ENCODE data around the gene MXRA8.

The MXRA8 gene

DNA sequence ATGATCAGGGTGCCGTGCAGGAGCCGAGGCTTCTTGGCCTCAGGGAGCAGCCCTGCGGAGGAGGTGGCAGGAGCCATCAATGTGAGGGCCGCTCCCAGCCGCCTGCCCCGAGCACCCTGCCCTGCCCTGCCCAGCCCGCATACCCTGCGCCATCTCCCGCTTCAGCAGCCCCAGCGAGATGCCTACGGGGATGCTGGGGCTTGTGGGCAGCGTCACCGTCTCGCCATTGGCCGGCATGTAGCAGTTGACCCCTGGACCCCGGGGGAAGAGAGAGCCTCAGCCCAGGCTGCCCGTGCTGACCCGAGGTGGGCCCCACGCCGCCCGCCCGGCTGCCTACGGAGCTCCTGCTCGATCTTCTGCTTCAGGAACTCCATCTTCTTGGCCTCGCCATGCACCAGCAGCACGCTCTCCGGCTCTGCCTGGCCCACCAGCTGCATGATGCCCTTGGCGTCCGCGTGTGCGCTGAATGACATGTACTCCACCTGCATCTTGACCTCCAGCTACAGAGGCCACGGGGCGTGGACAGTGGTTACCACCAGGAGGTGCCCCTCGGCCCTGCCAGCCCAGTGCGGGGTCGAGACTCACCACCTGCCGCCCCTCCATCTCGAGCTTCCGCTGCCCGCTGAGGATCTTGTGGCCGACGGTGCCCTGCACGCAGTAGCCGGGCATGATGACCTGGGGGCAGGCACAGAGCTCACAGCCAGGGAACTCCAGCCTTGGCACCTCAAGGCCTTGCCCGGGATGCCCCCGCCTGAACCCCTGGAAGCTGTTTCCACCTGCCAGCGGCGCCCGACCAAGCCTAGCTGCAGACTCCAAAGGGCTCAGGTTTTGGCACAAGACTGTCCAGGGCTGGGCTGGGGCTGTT, 45.7 kb downstream of the MXRA8 start:
- Histone ChIP-seq H3K27me3 (ENCODE audit: insufficient read depth, low read depth) (no peaks in the 10 kb centered on the region), H3K27ac (no peak overlapping the region), H3K79me2 (ENCODE audit: insufficient read depth, low read depth) (peaks cover 12% of the 10 kb centered on the region; the same call in 1 of the 2 replicates), H3K4me1 (ENCODE audit: low read depth, poor library complexity, severe bottlenecking) (no peaks in the 10 kb centered on the region), H4K20me1 (ENCODE audit: insufficient read depth) (no peaks in the 10 kb centered on the region), H3K36me3 (ENCODE audit: insufficient read depth) (no peaks in the 10 kb centered on the region; the same call in 1 of the 2 replicates), H3K4me3 (IDR thresholded peaks at IDR 0.05; ENCODE audit: insufficient read depth, low read depth, low read length) (no peak overlapping the region), H2AFZ (ENCODE audit: low read depth) (no peak overlapping the region), H3K4me2 (no peak overlapping the region), H3K9ac (no peak overlapping the region)
- TF ChIP-seq, protein P1, sequence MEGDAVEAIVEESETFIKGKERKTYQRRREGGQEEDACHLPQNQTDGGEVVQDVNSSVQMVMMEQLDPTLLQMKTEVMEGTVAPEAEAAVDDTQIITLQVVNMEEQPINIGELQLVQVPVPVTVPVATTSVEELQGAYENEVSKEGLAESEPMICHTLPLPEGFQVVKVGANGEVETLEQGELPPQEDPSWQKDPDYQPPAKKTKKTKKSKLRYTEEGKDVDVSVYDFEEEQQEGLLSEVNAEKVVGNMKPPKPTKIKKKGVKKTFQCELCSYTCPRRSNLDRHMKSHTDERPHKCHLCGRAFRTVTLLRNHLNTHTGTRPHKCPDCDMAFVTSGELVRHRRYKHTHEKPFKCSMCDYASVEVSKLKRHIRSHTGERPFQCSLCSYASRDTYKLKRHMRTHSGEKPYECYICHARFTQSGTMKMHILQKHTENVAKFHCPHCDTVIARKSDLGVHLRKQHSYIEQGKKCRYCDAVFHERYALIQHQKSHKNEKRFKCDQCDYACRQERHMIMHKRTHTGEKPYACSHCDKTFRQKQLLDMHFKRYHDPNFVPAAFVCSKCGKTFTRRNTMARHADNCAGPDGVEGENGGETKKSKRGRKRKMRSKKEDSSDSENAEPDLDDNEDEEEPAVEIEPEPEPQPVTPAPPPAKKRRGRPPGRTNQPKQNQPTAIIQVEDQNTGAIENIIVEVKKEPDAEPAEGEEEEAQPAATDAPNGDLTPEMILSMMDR (conservative IDR thresholded peaks at IDR 0.05; ENCODE audit: low read depth, low read length) = no peak

DNA sequence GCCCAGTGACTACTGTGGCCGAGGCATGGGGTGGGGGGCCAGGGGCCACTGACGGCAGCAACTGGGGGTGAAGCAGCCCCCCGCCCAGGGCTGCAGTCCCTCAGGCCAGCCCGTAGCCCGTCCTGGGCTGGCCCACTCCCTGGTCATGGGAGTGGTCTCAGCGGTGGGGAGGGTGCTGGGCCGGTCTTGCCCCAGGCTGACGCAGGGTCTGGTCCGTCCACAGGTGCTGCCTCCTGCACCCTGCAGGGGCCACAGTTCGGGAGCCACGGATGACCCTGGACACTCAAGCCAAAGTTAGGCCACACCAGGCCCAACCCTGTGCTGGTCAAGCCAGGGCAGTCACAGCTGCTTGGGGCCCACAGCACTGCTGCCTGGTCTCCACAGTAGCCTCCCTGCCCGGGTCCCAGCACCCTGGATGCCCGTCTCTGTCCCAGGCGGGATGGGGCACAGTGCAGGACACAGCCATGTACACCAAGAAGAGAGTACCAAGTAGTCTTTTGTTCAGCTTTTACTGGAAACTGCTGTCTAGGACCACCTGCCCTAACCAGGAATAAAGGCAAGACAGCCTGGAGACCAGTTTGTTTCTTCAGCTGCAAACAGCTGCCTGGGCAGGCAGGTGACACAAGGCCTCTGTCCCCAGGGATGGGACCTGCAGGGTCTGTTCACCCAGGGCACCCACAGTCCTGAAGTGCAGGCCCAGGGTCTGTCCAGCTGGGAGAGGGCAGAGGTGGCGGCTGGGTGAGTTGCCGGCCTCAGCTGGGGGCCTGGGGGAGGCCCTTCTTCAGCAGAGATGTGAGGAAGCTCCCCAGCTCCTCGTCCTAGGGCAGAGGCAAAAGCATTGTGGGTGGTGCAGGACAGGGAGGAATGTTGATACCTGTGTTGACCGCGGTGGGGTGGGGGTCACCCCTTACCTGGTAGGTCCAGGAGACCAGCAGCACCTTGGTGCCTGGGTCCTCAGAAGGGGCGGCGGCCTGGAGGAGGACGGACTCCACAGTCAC, 46.9 kb downstream of the MXRA8 start:
- no peak overlapping the region for H2AFZ ChIP-seq (ENCODE audit: low read depth)
- H3K27ac ChIP-seq = no peak overlapping the region
- no peaks in the 10 kb centered on the region for H4K20me1 ChIP-seq (ENCODE audit: insufficient read depth)
- no peaks in the 10 kb centered on the region for H3K27me3 ChIP-seq (ENCODE audit: insufficient read depth, low read depth)
- peaks cover 22% of the 10 kb centered on the region for H3K79me2 ChIP-seq (ENCODE audit: insufficient read depth, low read depth)
- no peaks in the 10 kb centered on the region for H3K36me3 ChIP-seq (ENCODE audit: insufficient read depth)
- no peaks in the 10 kb centered on the region for H3K4me1 ChIP-seq (ENCODE audit: low read depth, poor library complexity, severe bottlenecking)
- TF ChIP-seq, protein P1 (conservative IDR thresholded peaks at IDR 0.05; ENCODE audit: low read depth, low read length) = no peak
- H3K4me3 ChIP-seq (IDR thresholded peaks at IDR 0.05; ENCODE audit: insufficient read depth, low read depth, low read length) = no peak overlapping the region
- no peak overlapping the region for H3K4me2 ChIP-seq
- no peak overlapping the region for H3K9ac ChIP-seq

DNA sequence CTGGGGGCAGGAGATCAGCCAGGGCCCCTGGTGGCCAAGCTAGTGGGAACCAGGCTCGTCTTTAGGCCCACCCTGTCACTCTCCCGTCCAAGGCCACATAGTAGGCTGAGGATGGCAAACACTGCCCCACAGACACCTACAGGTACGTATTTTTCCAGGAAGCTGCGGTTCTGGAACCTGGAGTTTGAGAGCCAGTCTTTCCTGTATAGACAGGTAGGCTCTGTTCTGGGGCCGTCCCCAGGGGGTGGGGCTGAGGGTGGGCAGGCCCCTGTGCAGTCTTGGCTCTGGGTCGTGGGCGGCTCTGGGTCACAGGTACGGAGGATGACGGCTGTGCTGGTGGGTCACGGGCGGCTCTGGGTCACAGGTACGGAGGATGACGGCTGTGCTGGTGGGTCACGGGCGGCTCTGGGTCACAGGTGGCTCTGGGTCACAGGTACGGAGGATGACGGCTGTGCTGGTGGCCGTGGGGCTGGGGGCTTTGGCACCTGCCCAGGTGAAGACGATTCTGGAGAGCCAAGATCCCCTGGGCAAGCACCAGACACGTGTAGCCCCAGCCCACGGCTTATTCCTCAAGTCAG, 47.8 kb downstream of the MXRA8 start:
- Histone ChIP-seq H4K20me1 (ENCODE audit: insufficient read depth) (no peaks in the 10 kb centered on the region), H3K9ac (no peak overlapping the region), H3K4me2 (no peak overlapping the region), H3K79me2 (ENCODE audit: insufficient read depth, low read depth) (peaks cover 28% of the 10 kb centered on the region), H3K4me1 (ENCODE audit: low read depth, poor library complexity, severe bottlenecking) (peaks cover 5% of the 10 kb centered on the region), H3K27ac (no peak overlapping the region), H3K27me3 (ENCODE audit: insufficient read depth, low read depth) (no peaks in the 10 kb centered on the region), H3K4me3 (IDR thresholded peaks at IDR 0.05; ENCODE audit: insufficient read depth, low read depth, low read length) (no peak overlapping the region), H3K36me3 (ENCODE audit: insufficient read depth) (no peaks in the 10 kb centered on the region), H2AFZ (ENCODE audit: low read depth) (no peak overlapping the region)
- TF ChIP-seq, protein P1 (conservative IDR thresholded peaks at IDR 0.05; ENCODE audit: low read depth, low read length) = no peak

DNA sequence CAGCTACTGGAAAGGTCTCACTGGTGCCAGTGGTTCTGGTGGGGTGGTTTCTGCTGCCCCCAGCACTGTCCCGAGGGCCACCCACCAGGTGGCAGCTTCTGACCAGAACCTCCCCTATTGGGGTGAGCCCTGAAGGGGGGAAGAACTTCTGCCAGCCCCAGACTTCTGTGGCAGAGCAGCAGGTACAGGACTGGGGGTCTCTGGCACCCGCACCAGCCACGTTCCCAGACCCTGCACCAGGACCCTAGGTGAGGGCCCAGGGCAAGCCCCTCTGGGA, 48.3 kb downstream of the MXRA8 start:
- peak overlapping the region; percentile 80; the same call in 1 of the 2 replicates for H3K4me2 ChIP-seq
- no peaks in the 10 kb centered on the region for H3K36me3 ChIP-seq (ENCODE audit: insufficient read depth)
- peaks cover 28% of the 10 kb centered on the region for H3K79me2 ChIP-seq (ENCODE audit: insufficient read depth, low read depth)
- no peak overlapping the region for H3K9ac ChIP-seq
- no peak overlapping the region for H3K4me3 ChIP-seq (IDR thresholded peaks at IDR 0.05; ENCODE audit: insufficient read depth, low read depth, low read length)
- TF ChIP-seq, protein P1 (conservative IDR thresholded peaks at IDR 0.05; ENCODE audit: low read depth, low read length) = no peak
- H2AFZ ChIP-seq (ENCODE audit: low read depth) = no peak overlapping the region
- H3K27ac ChIP-seq = no peak overlapping the region
- H4K20me1 ChIP-seq (ENCODE audit: insufficient read depth) = no peaks in the 10 kb centered on the region
- no peaks in the 10 kb centered on the region for H3K27me3 ChIP-seq (ENCODE audit: insufficient read depth, low read depth)
- H3K4me1 ChIP-seq (ENCODE audit: low read depth, poor library complexity, severe bottlenecking) = peaks cover 9% of the 10 kb centered on the region

Measured in KMS-11 (cell line).